HT-29 (cell line): ENCODE results near the gene KRTAP10-9. TPM values are rescaled to one million over a fixed set of nuclear protein-coding genes. Genes with fewer than 3 reads are reported as not detected.
"Not testable (repeated sequence)": the region's sequence is repeated elsewhere in the genome, so short reads cannot be mapped to it uniquely, and the experiment has no call there.

Source experiments
- DNase-seq: peaks from one replicate; pipeline ENCODE4 v3.0.0-alpha.2; 2015; ENCODE audit warnings: low spot score
- total RNA-seq: library from RNA; depleted of rRNA; stranded (reverse); fragments of >200 nt; shearing (Covaris generic); gene quantifications from 2 replicates; pipeline ENCODE4 v1.2.3, GENCODE V29; 2014; rRNA removed

The KRTAP10-9 gene
- total RNA-seq, 1 experiment from 2014 or later, result not detected

DNA sequence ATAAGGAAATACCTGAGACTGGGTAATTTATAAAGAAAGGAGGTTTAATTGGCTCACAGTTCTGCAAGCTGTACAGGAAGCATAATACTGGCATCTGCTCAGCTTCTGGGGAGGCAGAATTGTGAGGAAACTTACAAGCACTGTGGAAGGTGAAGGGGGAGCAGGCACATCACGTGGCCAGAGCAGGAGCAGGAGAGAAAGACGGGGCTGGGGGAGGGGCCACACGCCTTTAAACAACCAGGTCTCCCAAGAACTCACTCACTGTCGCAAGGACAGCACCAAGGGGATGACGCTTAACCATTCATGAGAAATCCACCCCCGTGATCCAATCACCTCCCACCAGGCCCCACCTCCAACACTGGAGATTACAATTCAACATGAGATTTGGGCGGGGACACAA is 34.7 kb downstream of the KRTAP10-9 start:
- DNase-seq, result not testable (repeated sequence)

DNA sequence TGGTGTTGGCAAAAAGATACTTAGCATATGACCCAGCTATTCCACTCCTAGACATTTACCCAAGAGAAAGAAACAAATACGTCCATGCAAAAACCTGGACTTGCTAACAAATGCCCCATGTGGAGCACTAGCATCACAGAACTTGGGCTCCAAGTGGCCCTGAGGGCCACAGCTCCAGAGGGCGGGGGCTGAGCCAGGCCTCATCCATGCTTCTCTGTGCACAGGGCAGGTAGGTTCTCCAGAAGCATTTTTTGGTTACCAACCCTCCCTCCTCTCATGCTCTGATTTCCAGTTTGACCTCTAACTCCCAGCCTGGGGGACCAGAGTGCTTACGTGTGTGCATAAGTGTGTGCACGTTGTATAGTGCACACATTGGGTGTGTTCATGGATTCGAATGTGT is 37.8 kb downstream of the KRTAP10-9 start:
- no peak for DNase-seq

DNA sequence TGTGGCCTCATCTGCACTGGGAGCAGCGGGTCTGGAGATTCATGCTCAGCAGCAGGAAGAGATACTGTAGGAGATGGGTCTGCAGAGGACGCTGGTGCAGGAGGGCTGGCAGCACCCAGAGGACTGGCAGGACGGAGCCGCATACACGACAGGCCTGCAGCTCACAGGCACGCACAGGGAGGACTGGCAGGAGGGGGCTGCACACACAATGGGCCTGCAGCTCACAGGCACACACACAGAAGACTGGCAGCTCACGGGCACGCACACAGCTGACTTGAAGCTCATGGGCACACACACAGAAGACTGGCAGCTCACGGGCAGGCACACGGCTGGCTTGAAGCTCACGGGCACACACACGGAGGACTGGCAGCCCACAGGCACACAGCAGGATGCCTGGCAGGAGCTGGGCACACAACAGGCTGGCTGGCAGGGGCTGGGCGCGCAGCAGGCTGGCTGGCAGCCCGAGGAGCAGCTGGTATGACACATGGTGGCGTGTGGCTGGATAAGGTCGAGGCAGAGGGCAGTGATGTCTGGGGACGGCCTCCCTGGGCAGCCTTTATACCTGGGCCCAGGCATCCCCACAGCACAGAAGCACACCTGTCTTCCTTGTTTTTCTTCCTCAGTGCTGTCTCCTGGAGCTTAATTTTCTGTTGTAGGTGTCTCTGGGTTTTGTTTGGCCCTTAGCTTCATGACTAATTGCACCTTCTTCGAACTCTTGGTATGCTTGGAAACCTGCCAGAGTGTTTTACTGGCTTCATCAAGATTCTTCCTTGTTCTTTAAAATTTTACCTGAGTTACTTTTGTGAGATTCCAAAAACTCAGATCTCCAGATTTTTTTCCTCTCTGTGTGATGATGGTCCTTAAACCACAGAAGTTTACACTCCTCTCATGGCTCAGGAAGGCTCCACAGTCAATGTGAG is 39.8 kb downstream of the KRTAP10-9 start, which contains the start of gene KRTAP12-2:
TSS of gene KRTAP12-2 (minus strand) at position 527 of the 920 bp plus-strand sequence. CDS start at position 486, 41 bp downstream.
- no peak for DNase-seq

DNA sequence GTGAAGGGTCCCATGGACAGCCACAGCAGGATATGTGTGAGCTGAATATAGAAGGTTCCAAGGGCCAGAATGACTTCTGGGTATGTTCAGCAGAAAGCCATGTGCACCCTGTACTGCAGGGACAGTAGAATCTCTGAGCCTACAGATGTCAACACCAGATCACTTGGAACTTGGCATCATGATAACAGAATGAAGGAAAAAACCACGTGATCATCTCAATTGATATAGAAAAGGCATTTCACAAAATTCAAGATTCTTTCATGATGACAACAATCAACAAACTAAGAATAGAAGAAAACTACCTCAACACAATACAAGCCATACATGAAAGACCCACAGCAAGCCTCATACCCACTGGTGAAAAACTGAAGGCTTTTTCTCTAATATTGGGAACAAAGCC is 40.7 kb downstream of the KRTAP10-9 start:
- no peak for DNase-seq

DNA sequence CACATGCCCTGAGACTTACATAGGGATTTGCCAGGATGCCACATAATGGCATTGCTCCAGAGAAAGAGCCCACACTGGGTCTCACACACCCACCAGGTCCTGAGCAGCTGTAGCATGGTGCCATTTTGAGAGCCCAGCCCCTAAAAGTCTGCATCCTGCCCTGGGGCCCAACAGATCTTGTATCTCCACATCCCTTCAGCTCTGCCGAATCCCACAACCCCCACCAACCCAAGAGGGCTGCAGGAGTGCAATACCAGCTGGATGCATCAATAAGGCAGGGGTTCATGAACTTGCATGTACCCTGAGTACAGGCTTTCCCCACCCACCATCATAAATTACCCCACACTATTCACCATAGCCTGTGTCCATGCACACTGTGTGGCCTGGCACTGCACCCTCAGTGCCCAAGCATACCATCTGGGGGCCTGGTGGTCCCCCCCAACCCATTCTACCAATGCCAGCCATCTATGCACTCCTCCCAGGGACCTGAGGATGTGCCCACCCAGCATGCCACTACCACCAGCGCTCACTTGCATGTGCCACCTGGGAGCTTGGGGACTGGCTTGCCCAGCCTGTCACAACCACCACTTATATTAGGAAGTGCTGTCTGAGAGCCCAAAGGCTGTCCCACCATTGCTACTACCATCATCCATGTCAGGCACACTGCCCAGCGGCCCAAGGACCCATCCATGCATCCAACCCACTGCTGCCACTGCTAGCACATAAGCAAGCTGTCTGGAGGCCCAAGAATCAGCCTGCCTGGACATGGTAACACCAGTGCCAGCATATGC is 43.9 kb downstream of the KRTAP10-9 start:
- no peak for DNase-seq

DNA sequence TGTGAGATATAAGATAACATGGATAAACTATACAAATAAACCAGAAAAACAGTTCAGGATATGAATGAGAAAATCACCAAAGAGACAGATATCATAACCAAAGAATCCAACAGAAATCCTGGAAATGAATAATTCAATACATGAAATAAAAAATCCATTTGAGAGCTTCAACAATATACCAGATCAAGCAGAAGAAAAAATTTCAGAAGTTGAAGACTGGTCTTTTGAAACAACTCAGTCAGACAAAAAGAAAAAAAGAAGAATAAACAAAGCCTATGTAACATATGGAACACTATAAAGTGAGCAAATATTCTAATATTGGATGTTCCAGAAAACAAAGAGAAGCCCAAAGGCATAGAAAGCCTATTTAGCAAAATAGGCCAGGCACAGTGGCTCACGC is 45.0 kb downstream of the KRTAP10-9 start:
- DNase-seq, result no peak

DNA sequence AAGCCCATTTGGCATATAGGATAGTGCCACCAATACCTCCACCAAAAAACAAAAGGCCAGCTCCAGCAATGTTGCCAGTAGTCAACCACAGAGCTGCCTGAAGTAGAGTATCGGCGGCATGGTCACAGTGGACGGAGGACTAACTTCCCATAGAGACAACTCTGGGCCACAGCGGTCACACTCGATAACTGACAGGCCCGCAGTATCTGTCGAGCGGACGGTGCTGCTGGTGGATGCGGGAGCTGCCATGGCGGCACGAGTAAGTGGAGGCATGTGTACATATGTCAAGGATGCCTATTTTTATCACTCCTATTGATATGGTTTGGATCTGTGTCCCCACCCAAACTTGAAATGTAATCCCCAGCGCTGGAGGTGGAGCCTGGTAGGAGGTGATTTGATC is 51.0 kb downstream of the KRTAP10-9 start:
- DNase-seq, result no peak

Other genes with a start within 250 kb of the KRTAP10-9 start
- 0.08 and 0.10 TPM in 2 replicates for gene LRRC3, start 171.6 kb upstream of the KRTAP10-9 start, total RNA-seq
- not detected in 2 replicates for gene KRTAP10-1, start 86.9 kb upstream of the KRTAP10-9 start, total RNA-seq
- gene KRTAP10-2, start 75.6 kb upstream of the KRTAP10-9 start, total RNA-seq, result not detected in 2 replicates
- gene KRTAP10-3, start 68.3 kb upstream of the KRTAP10-9 start, total RNA-seq, result not detected in 2 replicates
- not detected in 2 replicates for gene KRTAP10-4, start 53.4 kb upstream of the KRTAP10-9 start, total RNA-seq
- not detected in 2 replicates for gene KRTAP10-5, start 46.5 kb upstream of the KRTAP10-9 start, total RNA-seq
- not detected in 2 replicates for gene KRTAP10-6, start 34.6 kb upstream of the KRTAP10-9 start, total RNA-seq
- not detected in 2 replicates for gene KRTAP10-7, start 26.5 kb upstream of the KRTAP10-9 start, total RNA-seq
- not detected in 2 replicates for gene KRTAP10-8, start 15.0 kb upstream of the KRTAP10-9 start, total RNA-seq
- not detected in 2 replicates for gene KRTAP10-10, start 10.3 kb downstream of the KRTAP10-9 start, total RNA-seq
- gene KRTAP10-11, start 19.3 kb downstream of the KRTAP10-9 start, total RNA-seq, result not detected in 2 replicates
- not detected in 2 replicates for gene KRTAP12-4, start 27.6 kb downstream of the KRTAP10-9 start, total RNA-seq
- not detected in 2 replicates for gene KRTAP12-3, start 30.8 kb downstream of the KRTAP10-9 start, total RNA-seq
- not detected in 2 replicates for gene KRTAP12-2, start 39.8 kb downstream of the KRTAP10-9 start, total RNA-seq
- gene KRTAP12-1, start 55.1 kb downstream of the KRTAP10-9 start, total RNA-seq, result not detected in 2 replicates
- not detected in 2 replicates for gene KRTAP10-12, start 70.1 kb downstream of the KRTAP10-9 start, total RNA-seq
- gene TSPEAR, start 84.5 kb downstream of the KRTAP10-9 start, total RNA-seq, result not detected in 2 replicates
- 63.7 and 64.5 TPM in 2 replicates for gene UBE2G2, start 174.7 kb downstream of the KRTAP10-9 start, total RNA-seq
- gene SUMO3, start 191.0 kb downstream of the KRTAP10-9 start, total RNA-seq, result 90.3 and 98.8 TPM in 2 replicates
- gene PTTG1IP, start 246.6 kb downstream of the KRTAP10-9 start, total RNA-seq, result 116 and 123 TPM in 2 replicates